MCF 10A (cell line): Measurements from ENCODE around the gene ACOXL. TPM values are rescaled to one million over a fixed set of nuclear protein-coding genes. Genes with fewer than 3 reads are reported as not detected.

Source experiments
- BruUV-seq: library from RNA; stranded (reverse); fragments of 400-500 nt; replicated peaks from 2 replicates; lab custom pipeline; 2021; lab: Mats Ljungman, UMichigan
- CTCF ChIA-PET: fragments of 300-600 bp; sonication (Branson Sonifier 250); formaldehyde crosslinking; extraction: SDS; loops from one replicate; lab custom pipeline; 2021; ENCODE audit warnings: antibody characterized with exemption, inconsistent platforms; lab: Yijun Ruan, JAX
- POLR2A ChIA-PET: fragments of 300-600, 350-650 bp; sonication (Branson Sonifier 250); formaldehyde crosslinking; extraction: SDS; loops from one replicate; lab custom pipeline; 2020; ENCODE audit warnings: antibody characterized with exemption, inconsistent platforms; lab: Yijun Ruan, JAX
- DNase-seq: peaks from one replicate; pipeline ENCODE4 v3.0.0-alpha.2; 2018; ENCODE audit not compliant: unreplicated experiment
- H3K27ac Mint-ChIP-seq: one replicate; pipeline ENCODE4 v1.8.0; 2022; ENCODE audit warnings: mild to moderate bottlenecking, low read depth, mixed read lengths; ENCODE audit not compliant: unreplicated experiment
- H3K27me3 Mint-ChIP-seq: one replicate; pipeline ENCODE4 v1.8.0; 2022; ENCODE audit warnings: mixed read lengths; ENCODE audit not compliant: insufficient read depth, unreplicated experiment
- H3K36me3 Mint-ChIP-seq: one replicate; pipeline ENCODE4 v1.8.0; 2022; ENCODE audit warnings: mild to moderate bottlenecking, moderate library complexity, mixed read lengths; ENCODE audit not compliant: insufficient read depth, unreplicated experiment
- H3K4me1 Mint-ChIP-seq: one replicate; pipeline ENCODE4 v1.8.0; 2022; ENCODE audit warnings: mixed read lengths; ENCODE audit not compliant: insufficient read depth, unreplicated experiment
- H3K4me3 Mint-ChIP-seq: one replicate; pipeline ENCODE4 v1.8.0; 2022; ENCODE audit warnings: mild to moderate bottlenecking, moderate library complexity, mixed read lengths; ENCODE audit not compliant: unreplicated experiment
- H3K9me3 Mint-ChIP-seq: one replicate; pipeline ENCODE4 v1.8.0; 2022; ENCODE audit warnings: mixed read lengths; ENCODE audit not compliant: unreplicated experiment
- intact Hi-C: fragments of 100-400 bp; cut with micrococcal nuclease; formaldehyde crosslinking; loops from 2 replicates; pipeline ENCODE4 v1.14.1; 2022
- total RNA-seq: library from RNA; stranded (reverse); gene quantifications from 2 replicates; pipeline ENCODE4 v1.2.3, GENCODE V29; 2022
- TF ChIP-seq, protein P1 (sequence below): fragments of 200-600 bp; IDR thresholded peaks from one replicate; pipeline ENCODE4 v1.8.0; 2022; ENCODE audit warnings: antibody characterized with exemption, mild to moderate bottlenecking; ENCODE audit not compliant: unreplicated experiment

Gene ACOXL
- total RNA-seq, 1 experiment from 2014 or later: not detected

DNA sequence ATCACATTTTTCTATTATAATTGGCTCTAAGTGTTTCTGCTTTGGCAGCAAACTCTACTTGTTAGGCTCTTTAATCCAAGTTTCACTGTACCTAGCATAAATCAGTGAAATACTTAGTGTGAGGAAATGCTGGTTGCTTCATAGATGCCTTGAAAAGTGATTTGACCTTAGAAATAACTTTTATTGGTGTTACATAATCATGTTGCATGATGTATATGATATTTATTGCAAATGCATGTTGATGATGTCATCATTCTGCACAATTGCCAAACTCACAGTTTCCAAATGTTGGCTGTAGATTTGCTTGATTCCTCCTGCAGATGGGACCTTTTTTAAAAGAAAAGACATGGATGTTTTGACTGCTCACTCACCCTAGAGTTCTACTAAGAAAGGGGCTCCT lies 250.8 kb downstream of the ACOXL start:
- DNase-seq: peak; percentile 49
- no peaks in the 10 kb centered on the region for H3K4me1 Mint-ChIP-seq
- intact Hi-C loops: no loop called here
- H3K4me3 Mint-ChIP-seq: no peak overlapping the region
- no peak overlapping the region for H3K27ac Mint-ChIP-seq
- H3K27me3 Mint-ChIP-seq: peaks cover 12% of the 10 kb centered on the region
- no TSS peak for BruUV-seq
- CTCF ChIA-PET: no interaction called here
- H3K36me3 Mint-ChIP-seq: no peaks in the 10 kb centered on the region
- TF ChIP-seq, protein P1, sequence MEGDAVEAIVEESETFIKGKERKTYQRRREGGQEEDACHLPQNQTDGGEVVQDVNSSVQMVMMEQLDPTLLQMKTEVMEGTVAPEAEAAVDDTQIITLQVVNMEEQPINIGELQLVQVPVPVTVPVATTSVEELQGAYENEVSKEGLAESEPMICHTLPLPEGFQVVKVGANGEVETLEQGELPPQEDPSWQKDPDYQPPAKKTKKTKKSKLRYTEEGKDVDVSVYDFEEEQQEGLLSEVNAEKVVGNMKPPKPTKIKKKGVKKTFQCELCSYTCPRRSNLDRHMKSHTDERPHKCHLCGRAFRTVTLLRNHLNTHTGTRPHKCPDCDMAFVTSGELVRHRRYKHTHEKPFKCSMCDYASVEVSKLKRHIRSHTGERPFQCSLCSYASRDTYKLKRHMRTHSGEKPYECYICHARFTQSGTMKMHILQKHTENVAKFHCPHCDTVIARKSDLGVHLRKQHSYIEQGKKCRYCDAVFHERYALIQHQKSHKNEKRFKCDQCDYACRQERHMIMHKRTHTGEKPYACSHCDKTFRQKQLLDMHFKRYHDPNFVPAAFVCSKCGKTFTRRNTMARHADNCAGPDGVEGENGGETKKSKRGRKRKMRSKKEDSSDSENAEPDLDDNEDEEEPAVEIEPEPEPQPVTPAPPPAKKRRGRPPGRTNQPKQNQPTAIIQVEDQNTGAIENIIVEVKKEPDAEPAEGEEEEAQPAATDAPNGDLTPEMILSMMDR: no peak
- no peaks in the 10 kb centered on the region for H3K9me3 Mint-ChIP-seq
- POLR2A ChIA-PET: no interaction called here

DNA sequence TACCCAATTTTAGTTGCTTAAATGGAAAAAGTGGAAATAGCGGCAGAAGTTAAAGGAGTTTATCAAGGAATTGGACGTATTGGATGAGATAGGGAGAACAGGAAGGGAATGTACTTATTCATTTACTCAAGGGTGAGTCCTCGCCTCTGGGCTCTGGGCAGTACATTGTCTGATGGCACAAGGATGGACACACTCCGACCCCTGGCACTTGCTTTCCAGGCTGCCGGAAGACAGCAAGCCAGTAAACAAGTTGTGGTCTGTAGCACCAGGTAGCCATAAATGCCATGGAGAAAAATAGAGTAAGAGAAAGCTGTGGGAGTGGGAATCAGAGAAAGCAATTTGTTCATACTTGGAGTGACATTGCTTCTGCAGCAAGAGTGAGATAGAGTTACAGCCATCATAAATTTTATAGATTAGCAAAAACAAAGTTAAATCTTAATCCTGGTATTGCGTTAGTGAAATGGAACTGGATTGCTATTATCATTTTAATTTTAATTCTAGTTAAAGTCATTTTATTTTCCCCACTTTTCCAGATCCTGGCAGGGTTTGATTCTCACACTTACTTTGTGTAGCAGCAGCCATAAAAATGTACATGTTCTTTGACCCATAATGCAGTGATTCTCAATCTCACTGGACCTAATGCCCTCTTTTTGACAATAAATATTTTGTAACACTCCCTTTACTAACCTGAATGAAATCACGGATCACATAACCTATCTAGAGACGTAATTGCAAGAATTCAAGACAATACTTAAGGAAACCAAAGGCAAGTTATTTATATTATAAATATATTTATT lies 252.5 kb downstream of the ACOXL start:
- H3K36me3 Mint-ChIP-seq: no peaks in the 10 kb centered on the region
- H3K27me3 Mint-ChIP-seq: peaks cover 12% of the 10 kb centered on the region
- H3K4me3 Mint-ChIP-seq: no peak overlapping the region
- DNase-seq: no peak
- intact Hi-C loops: no loop called here
- ChIA-PET POLR2A (interaction anchor here (0.7 kb wide), 1 partner anchor 50 kb away, joined by 3 read pairs; no protein-coding TSS in a partner anchor), CTCF (no interaction called here)
- TF ChIP-seq, protein P1: no peak
- H3K9me3 Mint-ChIP-seq: no peaks in the 10 kb centered on the region
- no peak overlapping the region for H3K27ac Mint-ChIP-seq
- H3K4me1 Mint-ChIP-seq: no peaks in the 10 kb centered on the region
- BruUV-seq: no TSS peak

DNA sequence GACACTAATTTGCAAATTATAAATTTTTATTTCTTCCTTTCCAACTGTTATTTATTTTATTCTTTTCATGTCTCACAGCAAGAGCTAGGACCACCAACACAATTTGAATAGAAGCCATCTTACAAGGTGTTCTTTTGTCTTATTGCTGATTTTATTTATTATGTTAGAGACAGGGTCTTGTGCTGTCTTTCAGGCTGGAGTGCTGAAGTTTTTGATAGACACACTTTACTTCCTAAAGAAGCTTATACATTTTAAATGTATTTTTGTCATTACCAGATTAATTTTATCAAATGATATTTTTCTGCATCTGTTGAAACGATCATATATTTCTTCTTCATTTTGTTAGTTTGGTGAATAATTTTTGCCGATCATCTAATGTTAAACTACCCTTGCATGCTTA lies 258.1 kb downstream of the ACOXL start:
- no peaks in the 10 kb centered on the region for H3K36me3 Mint-ChIP-seq

DNA sequence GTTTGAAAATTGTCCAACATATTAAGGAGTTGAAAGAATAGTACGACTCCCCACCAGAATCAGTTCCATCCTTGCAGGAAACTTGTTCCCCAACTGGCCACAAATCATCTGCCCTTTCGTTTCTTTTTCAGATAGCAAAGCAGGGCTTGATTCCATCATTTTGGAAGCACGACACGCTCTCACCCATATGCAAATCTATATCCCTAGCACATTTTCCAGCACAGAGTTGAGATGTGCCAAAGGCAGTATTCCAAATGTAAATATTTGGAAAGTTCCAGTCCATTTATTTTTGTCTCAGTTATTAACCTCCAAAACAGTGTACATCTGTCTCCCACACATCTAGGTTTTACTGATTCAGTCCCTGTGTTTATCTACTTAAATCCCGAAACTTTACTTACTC lies 259.5 kb downstream of the ACOXL start:
- peaks cover 6% of the 10 kb centered on the region for H3K27me3 Mint-ChIP-seq
- intact Hi-C loops: no loop called here
- H3K4me3 Mint-ChIP-seq: no peak overlapping the region
- no peaks in the 10 kb centered on the region for H3K9me3 Mint-ChIP-seq
- ChIA-PET CTCF (no interaction called here), POLR2A (interaction anchor here (0.5 kb wide), 1 partner anchor 12 kb away, joined by 3 read pairs; no protein-coding TSS in a partner anchor)
- BruUV-seq: no TSS peak
- DNase-seq: no peak
- no peaks in the 10 kb centered on the region for H3K36me3 Mint-ChIP-seq
- TF ChIP-seq, protein P1: no peak
- peaks cover 11% of the 10 kb centered on the region for H3K4me1 Mint-ChIP-seq
- no peak overlapping the region for H3K27ac Mint-ChIP-seq

More for the DNA sequence above, 258.1 kb downstream of the ACOXL start:
- H3K4me1 Mint-ChIP-seq: peaks cover 11% of the 10 kb centered on the region
- no peak overlapping the region for H3K27ac Mint-ChIP-seq
- no peak overlapping the region for H3K4me3 Mint-ChIP-seq
- TF ChIP-seq, protein P1: no peak
- intact Hi-C loops: no loop called here
- no TSS peak for BruUV-seq
- ChIA-PET CTCF (no interaction called here), POLR2A (no interaction called here)
- no peak for DNase-seq
- no peaks in the 10 kb centered on the region for H3K9me3 Mint-ChIP-seq
- H3K27me3 Mint-ChIP-seq: no peaks in the 10 kb centered on the region
